ENCODE data around the gene KRT38.

- no peak for TF ChIP-seq POLR2A (IDR thresholded peaks at IDR 0.05; ENCODE audit: low read length)
- TF ChIP-seq GATA1 (IDR thresholded peaks at IDR 0.05; ENCODE audit: low read depth, low read length), result no peak
These were observed 23.4 kb upstream of the KRT38 start for GRCh38 chr17:41464173-41464572.
